Measurements from ENCODE around the gene IGFBP2. TPM values are rescaled to one million over a fixed set of nuclear protein-coding genes. Genes with fewer than 3 reads are reported as not detected.

The IGFBP2 gene
- total RNA-seq, 4 donors from 2014 or later: 126 to 243 (median 153) TPM

GRCh38 chr2:216615298-216616082 lies 17.7 kb upstream of the IGFBP2 start:
- TF ChIP-seq, protein P1, sequence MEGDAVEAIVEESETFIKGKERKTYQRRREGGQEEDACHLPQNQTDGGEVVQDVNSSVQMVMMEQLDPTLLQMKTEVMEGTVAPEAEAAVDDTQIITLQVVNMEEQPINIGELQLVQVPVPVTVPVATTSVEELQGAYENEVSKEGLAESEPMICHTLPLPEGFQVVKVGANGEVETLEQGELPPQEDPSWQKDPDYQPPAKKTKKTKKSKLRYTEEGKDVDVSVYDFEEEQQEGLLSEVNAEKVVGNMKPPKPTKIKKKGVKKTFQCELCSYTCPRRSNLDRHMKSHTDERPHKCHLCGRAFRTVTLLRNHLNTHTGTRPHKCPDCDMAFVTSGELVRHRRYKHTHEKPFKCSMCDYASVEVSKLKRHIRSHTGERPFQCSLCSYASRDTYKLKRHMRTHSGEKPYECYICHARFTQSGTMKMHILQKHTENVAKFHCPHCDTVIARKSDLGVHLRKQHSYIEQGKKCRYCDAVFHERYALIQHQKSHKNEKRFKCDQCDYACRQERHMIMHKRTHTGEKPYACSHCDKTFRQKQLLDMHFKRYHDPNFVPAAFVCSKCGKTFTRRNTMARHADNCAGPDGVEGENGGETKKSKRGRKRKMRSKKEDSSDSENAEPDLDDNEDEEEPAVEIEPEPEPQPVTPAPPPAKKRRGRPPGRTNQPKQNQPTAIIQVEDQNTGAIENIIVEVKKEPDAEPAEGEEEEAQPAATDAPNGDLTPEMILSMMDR (IDR thresholded peaks at IDR 0.05): no peak
- ATAC-seq (ENCODE audit: low FRiP score): no peak
- DNase-seq (ENCODE audit: low spot score): no peak

DNA sequence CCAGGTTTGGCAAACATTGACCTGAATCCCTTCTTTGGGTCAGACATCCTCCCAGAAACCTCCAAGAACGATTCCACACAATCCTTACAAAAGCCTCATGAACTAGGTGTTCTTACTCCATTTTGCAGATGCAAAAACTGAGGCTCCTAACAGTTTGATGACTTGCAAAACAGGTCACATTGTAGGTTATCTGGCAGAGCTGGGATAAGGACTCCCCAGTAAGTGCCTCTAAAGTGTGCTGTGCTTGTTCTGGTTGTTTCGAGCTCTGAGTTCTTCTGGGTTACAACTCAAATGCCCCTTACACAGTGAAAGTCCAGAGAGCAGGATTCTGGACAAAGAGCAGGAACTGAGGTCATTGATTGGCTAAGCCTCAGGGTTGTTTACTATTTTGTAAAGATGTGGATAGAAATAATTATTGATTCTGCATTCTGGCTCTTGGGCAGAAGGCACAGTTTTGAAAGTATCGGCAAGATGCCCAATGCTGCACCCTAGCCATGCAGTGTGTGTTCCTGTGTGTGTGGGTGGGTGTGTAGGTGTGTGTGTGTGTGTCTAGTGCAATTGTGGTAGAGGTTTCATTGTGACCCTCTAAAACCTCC lies 17.0 kb upstream of the IGFBP2 start:
- ATAC-seq (ENCODE audit: low FRiP score) (no peak), DNase-seq (ENCODE audit: low spot score) (no peak)
- TF ChIP-seq, protein P1 (IDR thresholded peaks at IDR 0.05): no peak

- TF ChIP-seq, protein P1 (IDR thresholded peaks at IDR 0.05): no peak
- ATAC-seq (ENCODE audit: low FRiP score) (no peak), DNase-seq (ENCODE audit: low spot score) (no peak)
Measured at GRCh38 chr2:216617159-216617815, 15.9 kb upstream of the IGFBP2 start.

- TF ChIP-seq, protein P1 (IDR thresholded peaks at IDR 0.05): no peak
- ATAC-seq (ENCODE audit: low FRiP score) (no peak), DNase-seq (ENCODE audit: low spot score) (no peak)
Measured at GRCh38 chr2:216618785-216619184, 14.4 kb upstream of the IGFBP2 start.

- TF ChIP-seq, protein P1 (IDR thresholded peaks at IDR 0.05): no peak
- DNase-seq (ENCODE audit: low spot score) (no peak), ATAC-seq (ENCODE audit: low FRiP score) (peak; percentile 78)
Measured at GRCh38 chr2:216619411-216620393, 13.5 kb upstream of the IGFBP2 start.

GRCh38 chr2:216620786-216621185 lies 12.4 kb upstream of the IGFBP2 start:
- ATAC-seq (ENCODE audit: low FRiP score) (no peak), DNase-seq (ENCODE audit: low spot score) (no peak)
- TF ChIP-seq, protein P1 (IDR thresholded peaks at IDR 0.05): no peak
